Cortex of kidney (tissue), 1 donor: ENCODE data around the gene RNF123.

Experiments used
- DNase-seq: peaks from one replicate; lab custom pipeline; 2025; lab: John Stamatoyannopoulos, UW

The RNF123 gene

GRCh38 chr3:49703443-49703927 lies 14.1 kb downstream of the RNF123 start:
- DNase-seq: no peak

- DNase-seq: no peak
Observed at GRCh38 chr3:49703956-49704355, 14.6 kb downstream of the RNF123 start.

- DNase-seq: no peak
Observed at GRCh38 chr3:49704629-49705028, 15.3 kb downstream of the RNF123 start.

- no peak for DNase-seq
Observed at GRCh38 chr3:49705390-49705960, 16.1 kb downstream of the RNF123 start.

GRCh38 chr3:49706456-49707112 lies 17.2 kb downstream of the RNF123 start:
- DNase-seq: no peak

- no peak for DNase-seq
Observed at GRCh38 chr3:49707113-49707480, 17.7 kb downstream of the RNF123 start.

- no peak for DNase-seq
Observed at GRCh38 chr3:49709852-49710251, 20.5 kb downstream of the RNF123 start.

- no peak for DNase-seq
Observed at GRCh38 chr3:49711489-49711888, 22.1 kb downstream of the RNF123 start.

GRCh38 chr3:49712166-49712565 lies 22.8 kb downstream of the RNF123 start:
- no peak for DNase-seq

- no peak for DNase-seq
Observed at GRCh38 chr3:49712631-49713317, 23.4 kb downstream of the RNF123 start.

GRCh38 chr3:49713336-49714105 lies 24.2 kb downstream of the RNF123 start:
- DNase-seq: no peak

GRCh38 chr3:49714728-49715550 lies 25.6 kb downstream of the RNF123 start:
- no peak for DNase-seq

GRCh38 chr3:49715611-49716121 lies 26.3 kb downstream of the RNF123 start:
- no peak for DNase-seq

GRCh38 chr3:49716169-49716568 lies 26.8 kb downstream of the RNF123 start:
- no peak for DNase-seq

GRCh38 chr3:49716691-49717210 lies 27.4 kb downstream of the RNF123 start:
- DNase-seq: no peak

- no peak for DNase-seq
Observed at GRCh38 chr3:49717211-49717958, 28.0 kb downstream of the RNF123 start.

GRCh38 chr3:49717959-49718857 lies 28.9 kb downstream of the RNF123 start:
- DNase-seq: no peak

GRCh38 chr3:49718858-49719213 lies 29.5 kb downstream of the RNF123 start:
- no peak for DNase-seq

GRCh38 chr3:49719214-49719884 lies 30.0 kb downstream of the RNF123 start, which contains the start of gene AMIGO3:
TSS of gene AMIGO3 (minus strand) at chr3:49719684. CDS start at chr3:49719465, 219 bp downstream.
- DNase-seq: no peak
